GM19467 (cell line): Measurements from ENCODE around the gene ZBTB7B.

Experiments used
- ATAC-seq: cut with Tn5 transposase; IDR thresholded peaks from one replicate; pipeline ENCODE4 v1.9.1; 2021; ENCODE audit warnings: mild to moderate bottlenecking, moderate library complexity; ENCODE audit not compliant: unreplicated experiment

ZBTB7B gene

DNA sequence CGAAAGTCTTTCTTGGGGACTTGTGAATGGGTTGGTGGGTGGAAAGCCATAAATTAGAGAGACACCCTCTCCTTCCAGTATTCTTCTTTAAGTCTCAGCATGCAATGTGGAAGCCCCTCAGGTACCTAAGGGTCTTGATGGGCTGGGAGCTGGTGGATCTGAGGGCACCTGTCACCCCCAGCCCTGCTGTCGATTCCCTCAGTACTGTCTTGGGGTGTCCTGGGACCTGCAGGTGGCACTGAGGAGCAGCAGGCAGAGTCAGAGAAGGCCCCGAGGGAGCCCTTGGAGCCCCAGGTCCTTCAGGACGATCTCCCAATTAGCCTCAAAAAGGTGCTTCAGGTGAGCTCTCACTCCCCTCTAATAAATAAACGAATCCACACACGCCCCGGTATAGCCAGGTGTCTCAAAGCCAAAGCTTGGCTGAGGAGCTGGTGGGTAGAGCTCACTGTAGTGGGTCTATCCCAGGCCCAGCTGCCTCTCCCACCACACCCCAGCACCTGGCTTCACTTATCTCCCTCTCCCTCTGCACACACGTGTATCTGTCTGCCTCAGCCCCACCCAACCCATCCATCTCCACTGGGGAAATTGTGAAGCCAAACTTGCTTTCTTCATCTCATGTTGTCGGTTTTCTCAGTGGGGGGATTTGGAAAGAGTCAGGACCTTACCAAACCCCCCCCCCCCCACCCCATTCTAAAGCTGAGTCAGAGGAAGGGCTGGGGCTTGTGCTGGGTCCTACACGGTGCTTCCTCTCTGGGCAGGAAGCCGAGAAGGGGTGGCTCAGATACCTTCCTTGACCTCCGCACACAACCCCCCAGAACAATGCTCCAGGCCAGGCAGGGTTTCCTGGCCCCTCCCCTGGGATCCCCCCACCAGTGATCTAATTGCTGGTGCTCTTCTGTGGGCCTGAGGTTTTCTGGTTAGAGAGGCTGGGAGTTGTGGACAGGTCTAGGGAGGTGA lies 50.1 kb downstream of the ZBTB7B start:
- ATAC-seq, result no peak

DNA sequence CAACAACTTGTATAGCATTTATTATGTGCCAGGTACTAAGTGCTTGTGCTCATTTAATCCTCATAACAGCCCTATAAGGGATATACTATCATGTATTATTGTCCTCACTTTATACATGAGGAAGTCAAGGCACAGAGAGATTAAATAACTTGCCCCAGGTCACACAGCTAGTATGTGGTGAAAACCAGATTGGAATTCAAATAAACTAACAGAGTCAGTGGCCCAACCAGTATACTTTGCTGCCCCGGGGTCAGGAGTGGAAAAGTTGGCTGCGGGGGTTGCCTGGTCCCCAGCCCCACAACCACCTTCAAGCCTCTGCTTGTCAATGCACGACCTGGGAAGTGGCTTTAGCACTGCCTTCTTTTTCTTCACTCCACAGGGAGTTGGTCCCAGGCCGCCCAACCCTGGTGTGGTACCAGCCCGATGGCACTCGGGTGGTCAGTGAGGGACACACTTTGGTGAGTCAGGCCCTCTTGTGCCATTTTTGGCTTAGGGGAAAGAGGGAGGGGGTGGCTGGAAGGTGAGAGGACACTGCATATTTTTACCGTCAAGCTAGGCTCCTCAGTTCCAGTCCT lies 51.0 kb downstream of the ZBTB7B start:
- ATAC-seq, result no peak

DNA sequence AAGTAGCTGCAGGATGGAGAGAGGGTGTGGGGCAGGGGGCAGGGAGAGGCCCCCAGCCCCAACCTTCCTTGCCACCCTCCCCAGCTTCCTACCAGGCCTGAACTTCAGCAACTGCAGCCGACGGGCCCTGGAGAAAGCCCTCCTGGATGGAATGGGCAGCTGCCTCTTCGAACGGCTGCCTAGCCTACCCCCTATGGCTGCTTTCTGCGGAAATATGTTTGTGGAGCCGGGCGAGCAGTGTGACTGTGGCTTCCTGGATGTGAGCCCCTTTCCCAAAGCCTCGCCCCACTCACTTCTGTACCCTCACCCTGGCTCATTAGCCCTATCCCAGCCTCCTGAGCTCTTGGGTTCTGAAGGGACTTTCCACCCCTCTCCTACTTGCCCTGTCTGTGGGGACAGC lies 54.5 kb downstream of the ZBTB7B start:
- ATAC-seq, result no peak

DNA sequence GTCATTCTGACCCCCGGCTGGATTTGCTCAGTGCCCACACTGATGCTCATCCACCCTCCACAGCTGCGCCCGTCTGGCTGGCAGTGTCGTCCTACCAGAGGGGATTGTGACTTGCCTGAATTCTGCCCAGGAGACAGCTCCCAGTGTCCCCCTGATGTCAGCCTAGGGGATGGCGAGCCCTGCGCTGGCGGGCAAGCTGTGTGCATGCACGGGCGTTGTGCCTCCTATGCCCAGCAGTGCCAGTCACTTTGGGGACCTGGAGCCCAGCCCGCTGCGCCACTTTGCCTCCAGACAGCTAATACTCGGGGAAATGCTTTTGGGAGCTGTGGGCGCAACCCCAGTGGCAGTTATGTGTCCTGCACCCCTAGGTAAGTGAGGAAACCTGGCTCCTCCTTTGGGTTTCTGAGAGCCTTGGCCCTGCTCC lies 55.2 kb downstream of the ZBTB7B start:
- no peak for ATAC-seq

DNA sequence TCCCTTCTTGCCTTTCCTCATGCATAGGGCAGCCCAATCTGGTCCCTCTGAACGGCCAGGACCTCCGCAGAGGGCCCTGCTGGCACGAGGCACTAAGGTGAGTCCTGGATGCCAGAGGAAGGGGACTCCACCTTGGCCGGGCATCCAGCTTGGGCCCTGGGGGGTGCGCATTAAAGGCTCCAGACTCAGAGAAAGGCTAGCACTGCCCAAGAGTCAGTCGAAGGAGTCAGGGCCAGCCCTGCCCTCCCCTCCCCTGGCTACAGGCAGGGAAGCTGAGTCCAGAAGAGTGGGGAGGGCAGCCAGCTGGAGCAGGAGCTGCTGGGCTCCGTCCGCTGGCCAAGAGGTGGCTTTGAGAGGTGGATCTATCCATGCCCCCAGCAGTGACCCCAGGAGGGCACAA lies 58.1 kb downstream of the ZBTB7B start:
- no peak for ATAC-seq

DNA sequence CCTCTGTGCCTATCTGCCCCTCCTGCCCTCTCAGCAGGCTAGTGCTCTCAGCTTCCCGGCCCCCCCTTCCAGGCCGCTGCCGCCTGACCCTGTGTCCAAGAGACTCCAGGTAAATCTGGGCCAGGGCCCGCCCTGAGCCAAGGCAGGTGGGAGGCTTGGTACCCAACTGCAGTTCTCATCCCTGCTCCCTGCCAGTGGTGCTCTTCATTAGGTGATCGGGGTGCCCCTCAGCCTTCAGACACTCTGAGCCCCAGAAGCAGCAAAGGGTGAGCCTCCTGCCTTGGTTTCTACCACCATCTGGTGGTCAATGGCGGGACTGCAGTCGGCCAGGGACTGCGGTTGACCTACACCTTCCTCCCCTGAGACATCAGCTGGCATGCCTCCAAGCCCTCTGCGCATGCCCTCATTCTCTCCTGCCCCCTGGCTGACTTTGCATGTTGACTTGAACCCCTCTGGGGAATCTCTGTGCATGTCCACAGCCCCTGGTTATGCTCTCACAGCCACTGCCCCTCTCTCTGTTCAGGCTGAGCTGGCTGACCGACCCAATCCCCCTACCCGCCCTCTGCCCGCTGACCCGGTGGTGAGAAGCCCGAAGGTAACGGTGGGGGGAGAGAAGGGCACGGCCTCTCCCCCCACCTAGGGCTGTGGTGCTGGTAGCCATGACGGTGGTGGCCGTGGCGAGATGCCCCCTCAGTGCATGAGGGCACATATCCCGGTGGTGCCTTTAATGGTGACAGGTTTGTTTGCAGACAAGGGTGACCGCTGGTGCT lies 59.0 kb downstream of the ZBTB7B start:
- ATAC-seq, result peak; percentile 43

DNA sequence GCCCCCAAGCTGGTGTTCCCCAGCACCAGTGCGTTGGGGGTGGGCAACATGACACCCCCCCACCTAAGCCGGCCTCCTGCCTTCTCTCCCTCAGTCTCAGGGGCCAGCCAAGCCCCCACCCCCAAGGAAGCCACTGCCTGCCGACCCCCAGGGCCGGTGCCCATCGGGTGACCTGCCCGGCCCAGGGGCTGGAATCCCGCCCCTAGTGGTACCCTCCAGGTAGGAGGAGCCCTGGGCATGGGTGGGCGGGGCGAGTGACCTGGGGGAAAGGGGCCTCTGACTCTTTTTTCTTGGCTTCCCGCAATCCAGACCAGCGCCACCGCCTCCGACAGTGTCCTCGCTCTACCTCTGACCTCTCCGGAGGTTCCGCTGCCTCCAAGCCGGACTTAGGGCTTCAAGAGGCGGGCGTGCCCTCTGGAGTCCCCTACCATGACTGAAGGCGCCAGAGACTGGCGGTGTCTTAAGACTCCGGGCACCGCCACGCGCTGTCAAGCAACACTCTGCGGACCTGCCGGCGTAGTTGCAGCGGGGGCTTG lies 59.6 kb downstream of the ZBTB7B start:
- no peak for ATAC-seq

DNA sequence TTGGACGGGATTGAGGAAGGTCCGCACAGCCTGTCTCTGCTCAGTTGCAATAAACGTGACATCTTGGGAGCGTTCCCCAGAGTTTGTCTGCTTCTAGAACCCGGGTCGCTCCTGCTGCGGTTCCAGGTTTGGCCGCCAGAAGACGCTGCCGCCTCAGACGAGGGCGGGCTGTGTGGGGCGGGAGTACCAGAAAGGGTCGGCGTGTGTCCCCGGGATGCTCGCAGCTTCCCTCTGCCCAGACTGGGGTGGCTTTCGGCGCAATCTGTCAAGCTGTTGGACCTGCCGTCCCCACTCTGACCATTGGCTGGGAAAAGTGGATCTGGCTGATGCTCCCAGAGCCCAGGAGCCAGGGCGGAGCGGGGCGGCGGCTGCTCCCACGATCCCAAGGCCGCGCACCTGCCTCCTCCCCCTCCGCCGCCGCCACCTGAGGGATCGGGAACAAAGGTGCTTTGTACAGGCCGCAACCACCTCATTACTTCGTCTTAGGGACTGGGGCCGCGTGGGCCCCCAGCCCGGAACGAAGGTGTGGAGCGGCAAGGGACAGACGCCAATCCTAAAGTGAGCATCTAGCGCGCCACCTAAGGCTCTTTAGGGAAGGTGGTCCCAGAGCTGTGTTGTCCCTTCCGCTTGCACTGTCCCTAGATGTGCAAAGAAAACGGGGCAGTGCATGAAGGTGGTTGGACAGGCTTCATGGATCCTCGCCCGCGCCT lies 60.3 kb downstream of the ZBTB7B start:
- ATAC-seq, result no peak

DNA sequence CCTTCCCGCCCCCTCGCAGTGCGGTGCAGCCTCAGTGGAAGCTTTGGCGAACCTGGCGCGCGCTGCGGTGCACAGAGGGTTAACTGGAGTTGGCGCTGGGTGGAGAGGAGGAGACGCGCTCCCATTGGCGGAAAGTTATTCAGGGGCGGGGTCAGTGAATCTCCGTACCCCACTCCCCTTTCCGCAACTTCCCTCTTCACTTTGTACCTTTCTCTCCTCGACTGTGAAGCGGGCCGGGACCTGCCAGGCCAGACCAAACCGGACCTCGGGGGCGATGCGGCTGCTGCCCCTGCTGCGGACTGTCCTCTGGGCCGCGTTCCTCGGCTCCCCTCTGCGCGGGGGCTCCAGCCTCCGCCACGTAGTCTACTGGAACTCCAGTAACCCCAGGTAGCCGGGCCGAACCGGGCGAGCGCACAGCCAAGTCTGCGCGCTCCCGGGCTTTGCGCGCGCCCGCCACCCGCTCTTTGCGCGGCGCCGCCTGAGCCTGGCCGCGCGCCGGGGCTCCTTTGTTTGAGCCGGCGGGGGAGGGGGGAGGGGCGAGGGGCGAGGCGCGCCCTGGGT lies 61.0 kb downstream of the ZBTB7B start, which contains the start of gene EFNA4:
Gene EFNA4 (plus strand): TSS at position 191 of the 561 bp plus-strand sequence. CDS start 84 bp downstream, at position 275.
- ATAC-seq, result peak; percentile 55

DNA sequence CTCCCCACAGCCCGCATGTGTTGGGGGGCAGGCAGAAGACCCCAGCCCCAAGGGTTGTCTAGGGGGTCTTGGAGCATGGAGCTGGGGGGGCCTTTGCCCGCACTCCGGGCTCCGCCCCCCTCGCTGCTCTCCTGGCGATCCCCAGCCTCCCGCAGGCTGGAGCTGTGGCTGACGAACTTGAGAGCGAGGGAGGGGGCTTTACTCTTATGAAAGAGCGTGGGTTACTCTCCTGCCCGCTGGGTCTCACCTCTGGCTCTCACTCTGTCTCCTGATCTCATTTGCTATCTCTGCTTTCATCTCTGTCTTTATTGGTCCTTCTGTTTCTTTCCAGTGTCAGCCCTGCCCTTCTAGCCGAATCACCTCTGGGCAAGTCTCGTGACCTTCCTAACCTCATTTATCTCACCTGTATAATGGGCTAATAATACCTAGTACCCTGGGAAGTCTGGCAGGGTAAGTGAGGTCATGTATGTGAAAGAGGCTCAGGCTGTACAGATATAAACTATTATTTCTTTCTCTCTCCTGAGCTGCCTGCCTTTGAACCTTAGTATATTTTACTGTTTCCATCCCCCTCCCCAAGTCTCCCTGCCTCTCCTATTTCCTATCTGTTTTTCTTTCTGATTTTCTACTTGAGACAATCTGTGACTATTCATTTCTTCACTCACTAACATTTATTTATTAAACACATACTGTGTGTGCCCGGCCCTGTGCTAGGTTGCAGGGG lies 61.7 kb downstream of the ZBTB7B start:
- ATAC-seq, result no peak

DNA sequence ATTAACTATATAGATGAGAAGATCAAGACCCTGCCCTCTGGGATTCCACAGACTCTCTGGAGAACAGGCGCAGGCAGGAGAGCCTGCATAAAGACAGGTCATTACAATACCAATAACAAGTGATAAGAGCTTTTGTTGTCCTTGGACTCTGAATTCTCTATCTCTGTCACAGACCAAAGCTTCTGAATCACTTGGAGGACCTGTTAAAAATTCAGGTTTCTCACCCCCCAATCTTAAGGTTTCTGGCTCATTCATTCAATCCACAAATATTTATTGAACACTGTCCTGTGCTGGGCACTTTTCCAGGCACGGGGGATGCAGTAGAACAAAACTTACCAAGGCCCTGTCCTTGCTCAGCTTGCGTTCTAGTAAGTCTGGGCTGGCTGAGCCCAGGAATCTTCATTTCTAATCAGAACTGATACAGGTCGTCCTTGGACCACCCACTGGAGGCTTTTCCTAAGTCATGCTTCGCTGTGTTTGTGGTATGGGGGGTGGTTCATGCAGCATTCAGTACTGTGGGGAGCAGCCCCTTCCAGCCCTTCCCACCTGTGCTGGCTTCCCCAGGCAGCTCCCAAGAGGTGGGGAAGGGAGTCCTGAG lies 62.3 kb downstream of the ZBTB7B start:
- ATAC-seq, result no peak

DNA sequence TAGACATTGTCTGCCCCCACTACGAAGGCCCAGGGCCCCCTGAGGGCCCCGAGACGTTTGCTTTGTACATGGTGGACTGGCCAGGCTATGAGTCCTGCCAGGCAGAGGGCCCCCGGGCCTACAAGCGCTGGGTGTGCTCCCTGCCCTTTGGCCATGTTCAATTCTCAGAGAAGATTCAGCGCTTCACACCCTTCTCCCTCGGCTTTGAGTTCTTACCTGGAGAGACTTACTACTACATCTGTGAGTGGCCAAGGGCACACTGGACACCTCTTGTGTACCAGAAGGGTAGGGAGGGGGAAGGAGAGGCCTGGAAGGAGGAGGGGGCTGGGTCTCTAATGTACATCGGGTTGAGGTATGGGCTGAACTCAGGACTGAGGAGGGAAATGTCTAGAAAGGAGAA lies 64.2 kb downstream of the ZBTB7B start:
- no peak for ATAC-seq
